Activated CD8-positive, alpha-beta memory T cell treated with anti-CD3 and anti-CD28 coated beads, Interleukin-2, amount 50 U/mL, for 1 hour (primary cell): Measurements from ENCODE around the gene GPN2.

Experiments
- DNase-seq: peaks from one replicate; pipeline ENCODE4 v3.0.0-alpha.2; 2020; ENCODE audit errors: extremely low read depth

The GPN2 gene

GRCh38 chr1:26889551-26890466, at the start of gene GPN2:
Gene GPN2, minus strand, starts transcription at chr1:26890283. Its CDS starts 187 bp downstream, at chr1:26890096.
- DNase-seq: no peak

- no peak for DNase-seq
These were observed 48.6 kb upstream of the GPN2 start for GRCh38 chr1:26938659-26939025.

- DNase-seq: no peak
These were observed 48.0 kb upstream of the GPN2 start for GRCh38 chr1:26938004-26938658.

GRCh38 chr1:26936823-26937222, 46.7 kb upstream of the GPN2 start:
- DNase-seq: no peak

GRCh38 chr1:26932531-26932930, 42.4 kb upstream of the GPN2 start:
- no peak for DNase-seq

GRCh38 chr1:26923711-26924110, 33.6 kb upstream of the GPN2 start:
- no peak for DNase-seq

GRCh38 chr1:26922901-26923300, 32.8 kb upstream of the GPN2 start:
- DNase-seq: no peak

- DNase-seq: no peak
These were observed 32.3 kb upstream of the GPN2 start for GRCh38 chr1:26922431-26922729.

GRCh38 chr1:26921540-26922430, 31.7 kb upstream of the GPN2 start, which contains the start of gene NUDC:
Gene NUDC, plus strand, starts transcription at chr1:26921743. Its CDS starts 106 bp downstream, at chr1:26921849.
- DNase-seq: peak; percentile 80

GRCh38 chr1:26921126-26921539, 31.1 kb upstream of the GPN2 start:
- DNase-seq: no peak

GRCh38 chr1:26915204-26915842, 25.2 kb upstream of the GPN2 start:
- DNase-seq: no peak

GRCh38 chr1:26913754-26914619, 23.9 kb upstream of the GPN2 start, which contains the start of gene NR0B2:
Gene NR0B2, minus strand, starts transcription at chr1:26913975. Its CDS starts 35 bp downstream, at chr1:26913940.
- DNase-seq: no peak

GRCh38 chr1:26913389-26913753, 23.3 kb upstream of the GPN2 start:
- DNase-seq: no peak

GRCh38 chr1:26912147-26912490, 22.0 kb upstream of the GPN2 start:
- no peak for DNase-seq

GRCh38 chr1:26911399-26912146, 21.5 kb upstream of the GPN2 start:
- DNase-seq: no peak

- DNase-seq: no peak
These were observed 20.5 kb upstream of the GPN2 start for GRCh38 chr1:26910343-26911160.

- DNase-seq: no peak
These were observed 19.9 kb upstream of the GPN2 start for GRCh38 chr1:26909951-26910342.

- DNase-seq: no peak
These were observed 17.2 kb upstream of the GPN2 start for GRCh38 chr1:26907071-26907917.
